Tibial artery (tissue), 4 donors: ENCODE results near the gene PALLD.

Experiments
- DNase-seq, 2 donors: peaks; one replicate each; pipeline ENCODE4 v3.0.0-alpha.2; 2019
- H3K27ac ChIP-seq, 2 donors: fragments of 200-600 bp; sonication (generic) in 1 of 2; 1 replicate in 1 of 2; 2 replicates in 1 of 2; pipeline ENCODE4 v1.5.1; 2018 to 2019; ENCODE audit warnings: mild to moderate bottlenecking in 1 of 2
- H3K27me3 ChIP-seq, 2 donors: fragments of 200-600 bp; sonication (generic) in 1 of 2; one replicate each; pipeline versions ENCODE4 v1.5.1 to v1.6.0; 2016 to 2019
- H3K36me3 ChIP-seq, 3 donors: fragments of 200-600 bp; sonication (generic) in 2 of 3; one replicate each; pipeline ENCODE4 v1.5.1; 2016 to 2019; ENCODE audit warnings: mild to moderate bottlenecking in 2 of 3
- H3K4me1 ChIP-seq, 4 donors: fragments of 200-600 bp; sonication (generic) in 2 of 4; 1 replicate in 3 of 4; 2 replicates in 1 of 4; pipeline ENCODE4 v1.5.1; 2016 to 2019
- H3K4me3 ChIP-seq, 2 donors: fragments of 200-600 bp; sonication (generic) in 1 of 2; 1 replicate in 1 of 2; 2 replicates in 1 of 2; pipeline ENCODE4 v1.5.1; 2018 to 2019; ENCODE audit warnings: mild to moderate bottlenecking in 2 of 2
- H3K9me3 ChIP-seq, 3 donors: fragments of 200-600 bp; sonication (generic) in 1 of 3; one replicate each; pipeline ENCODE4 v1.5.1; 2016 to 2019
- CTCF ChIP-seq, 2 experiments: fragments of 200-600 bp in 1 of 2; fragments of 450-650 bp in 1 of 2; IDR thresholded peaks; one replicate each; pipeline ENCODE4 v1.5.1; 2017 to 2019; ENCODE audit warnings: antibody characterized with exemption in 2 of 2, mild to moderate bottlenecking in 1 of 2, moderate library complexity in 1 of 2
- intact Hi-C: fragments of 100-400 bp; cut with DNase I; formaldehyde crosslinking; loops from one replicate; pipeline ENCODE4 v1.15.0; 2023; ENCODE audit warnings: low total_unique reads

The PALLD gene

GRCh38 chr4:168769837-168770236 is 273.0 kb downstream of the PALLD start:
- no peak for DNase-seq
- peaks cover 0 to 62% (median 45%) of the 10 kb centered on the region in 4 donors for H3K4me1 ChIP-seq
- H3K9me3 ChIP-seq, result no peaks in the 10 kb centered on the region
- no peak for TF ChIP-seq CTCF (IDR thresholded peaks at IDR 0.05)
- no peaks in the 10 kb centered on the region for H3K27me3 ChIP-seq
- no peak overlapping the region for H3K4me3 ChIP-seq
- no peaks in the 10 kb centered on the region for H3K36me3 ChIP-seq
- H3K27ac ChIP-seq, result peak overlapping the region; percentile 70 to 81
- intact Hi-C loops, result no loop called here

- no peaks in the 10 kb centered on the region for H3K36me3 ChIP-seq
- H3K4me3 ChIP-seq, result no peak overlapping the region
- no peak for DNase-seq
- peaks cover 0 to 48% (median 34%) of the 10 kb centered on the region in 4 donors for H3K4me1 ChIP-seq
- intact Hi-C loops, result no loop called here
- TF ChIP-seq CTCF (IDR thresholded peaks at IDR 0.05), result no peak
- H3K9me3 ChIP-seq, result peaks cover 0 to 9% (median 0%) of the 10 kb centered on the region in 3 donors
- H3K27ac ChIP-seq, result peak overlapping the region; percentile 46 to 81
- H3K27me3 ChIP-seq, result no peaks in the 10 kb centered on the region
Measured at GRCh38 chr4:168771251-168771650, 274.4 kb downstream of the PALLD start.

GRCh38 chr4:168773388-168774195 is 276.7 kb downstream of the PALLD start:
- TF ChIP-seq CTCF (IDR thresholded peaks at IDR 0.05), result no peak
- intact Hi-C loops, result no loop called here
- DNase-seq, result peak in 1 of 2 donors; percentile 39
- no peaks in the 10 kb centered on the region for H3K27me3 ChIP-seq
- H3K4me1 ChIP-seq, result peaks cover 0 to 26% (median 21%) of the 10 kb centered on the region in 4 donors
- peaks cover 0 to 13% (median 0%) of the 10 kb centered on the region in 3 donors for H3K9me3 ChIP-seq
- H3K27ac ChIP-seq, result peak overlapping the region in 1 of 2 donors; percentile 23
- no peaks in the 10 kb centered on the region for H3K36me3 ChIP-seq
- no peak overlapping the region for H3K4me3 ChIP-seq

GRCh38 chr4:168776382-168776781 is 279.5 kb downstream of the PALLD start:
- Histone ChIP-seq H3K4me1 (peaks cover 0 to 3% (median 0%) of the 10 kb centered on the region in 4 donors), H3K27ac (no peak overlapping the region), H3K4me3 (no peak overlapping the region), H3K9me3 (peaks cover 0 to 13% (median 0%) of the 10 kb centered on the region in 3 donors), H3K36me3 (no peaks in the 10 kb centered on the region), H3K27me3 (no peaks in the 10 kb centered on the region)
- DNase-seq, result no peak
- intact Hi-C loops, result no loop called here
- TF ChIP-seq CTCF (IDR thresholded peaks at IDR 0.05), result no peak

- TF ChIP-seq CTCF (IDR thresholded peaks at IDR 0.05), result no peak
- no peak for DNase-seq
- intact Hi-C loops, result no loop called here
- H3K9me3 ChIP-seq, result peaks cover 0 to 13% (median 0%) of the 10 kb centered on the region in 3 donors
- no peak overlapping the region for H3K27ac ChIP-seq
- peaks cover 0 to 3% (median 0%) of the 10 kb centered on the region in 4 donors for H3K4me1 ChIP-seq
- no peaks in the 10 kb centered on the region for H3K27me3 ChIP-seq
- no peaks in the 10 kb centered on the region for H3K36me3 ChIP-seq
- H3K4me3 ChIP-seq, result no peak overlapping the region
Measured at GRCh38 chr4:168777277-168777965, 280.6 kb downstream of the PALLD start.
